ENCODE results near the gene TEPSIN. TPM values are rescaled to one million over a fixed set of nuclear protein-coding genes. Genes with fewer than 3 reads are reported as not detected.

Gene TEPSIN
- total RNA-seq, 4 donors from 2014 or later = 16.7 to 42.9 (median 23.3) TPM

- H3K27ac ChIP-seq = no peak overlapping the region
- no peaks in the 10 kb centered on the region for H3K27me3 ChIP-seq
- no peaks in the 10 kb centered on the region for H3K9me3 ChIP-seq
- DNase-seq = no peak
- intact Hi-C loops (cut with DNase I) = no loop called here
- TF ChIP-seq CTCF (IDR thresholded peaks at IDR 0.05) (no peak), POLR2A (IDR thresholded peaks at IDR 0.05) (no peak)
- H3K36me3 ChIP-seq = peaks cover 7 to 58% (median 14%) of the 10 kb centered on the region in 3 donors
- no peaks in the 10 kb centered on the region for H3K4me1 ChIP-seq
- no peak overlapping the region for H3K4me3 ChIP-seq
- 86 to 93% methylated on average over 9 to 10 of the region's 15 CpGs for WGBS, 2 donors
Measured at GRCh38 chr17:81247339-81247990, 8.6 kb upstream of the TEPSIN start.

- no peak for DNase-seq
- no peaks in the 10 kb centered on the region for H3K9me3 ChIP-seq
- no peaks in the 10 kb centered on the region for H3K27me3 ChIP-seq
- H3K27ac ChIP-seq = no peak overlapping the region
- intact Hi-C loops (cut with DNase I) = no loop called here
- H3K4me3 ChIP-seq = no peak overlapping the region
- H3K36me3 ChIP-seq = peaks cover under 1 to 51% (median 9%) of the 10 kb centered on the region in 3 donors
- peaks cover 0 to 4% (median 0%) of the 10 kb centered on the region in 3 donors for H3K4me1 ChIP-seq
- no peak for TF ChIP-seq CTCF (IDR thresholded peaks at IDR 0.05)
- 95% methylated on average over 9 of the region's 28 CpGs; no CpG with 5 or more reads in 1 of the 2 donors for WGBS, 2 donors
Measured at GRCh38 chr17:81246679-81247338, 8.0 kb upstream of the TEPSIN start.

- TF ChIP-seq POLR2A (IDR thresholded peaks at IDR 0.05) = no peak
- no peak for TF ChIP-seq CTCF (IDR thresholded peaks at IDR 0.05)
- H3K4me3 ChIP-seq = no peak overlapping the region
- no peak for DNase-seq
- intact Hi-C loops (cut with DNase I) = no loop called here
- no peaks in the 10 kb centered on the region for H3K9me3 ChIP-seq
- H3K27ac ChIP-seq = no peak overlapping the region
- WGBS, 2 donors = 80% methylated on average over 1 of the region's 10 CpGs; no CpG with 5 or more reads in 1 of the 2 donors
- peaks cover 0 to 50% (median 5%) of the 10 kb centered on the region in 3 donors for H3K36me3 ChIP-seq
- no peaks in the 10 kb centered on the region for H3K27me3 ChIP-seq
- peaks cover 0 to 9% (median 0%) of the 10 kb centered on the region in 3 donors for H3K4me1 ChIP-seq
Measured at GRCh38 chr17:81246343-81246670, 7.5 kb upstream of the TEPSIN start.

GRCh38 chr17:81245665-81246342 is 6.9 kb upstream of the TEPSIN start:
- peaks cover 1 to 14% (median 2%) of the 10 kb centered on the region in 3 donors for H3K4me1 ChIP-seq
- no peak for DNase-seq
- H3K4me3 ChIP-seq = no peak overlapping the region
- 82 to 87% methylated on average over 14 to 23 of the region's 37 CpGs for WGBS, 2 donors
- H3K27me3 ChIP-seq = no peaks in the 10 kb centered on the region
- peaks cover 0 to 50% (median 5%) of the 10 kb centered on the region in 3 donors for H3K36me3 ChIP-seq
- intact Hi-C loops (cut with DNase I) = no loop called here
- TF ChIP-seq POLR2A (IDR thresholded peaks at IDR 0.05) (no peak), CTCF (IDR thresholded peaks at IDR 0.05) (no peak)
- H3K27ac ChIP-seq = no peak overlapping the region
- no peaks in the 10 kb centered on the region for H3K9me3 ChIP-seq

Measured in esophagus squamous epithelium (tissue), 5 donors.